Gastroesophageal sphincter (tissue), 4 donors: ENCODE measurements around the gene OGDH. TPM values are rescaled to one million over a fixed set of nuclear protein-coding genes. Genes with fewer than 3 reads are reported as not detected.

Experiments used
- ATAC-seq: fragments of 150-250 bp; one replicate; pipeline ENCODE4 v1.9.1; 2016; ENCODE audit warnings: mild to moderate bottlenecking, moderate library complexity
- H3K27ac ChIP-seq, 4 donors: fragments of 200-600 bp; sonication (generic) in 3 of 4; 1 replicate in 3 of 4; 2 replicates in 1 of 4; pipeline ENCODE4 v1.5.1; 2016 to 2019
- H3K27me3 ChIP-seq: fragments of 200-600 bp; sonication (generic); one replicate; pipeline ENCODE4 v1.5.1; 2019
- H3K36me3 ChIP-seq, 2 donors: fragments of 200-600 bp; sonication (generic); one replicate each; pipeline ENCODE4 v1.5.1; 2019; ENCODE audit warnings: control low read depth in 1 of 2
- H3K4me1 ChIP-seq, 3 donors: fragments of 200-600 bp; sonication (generic); 1 replicate in 2 of 3; 2 replicates in 1 of 3; pipeline ENCODE4 v1.5.1; 2016 to 2019; ENCODE audit warnings: control low read depth in 2 of 3
- H3K4me3 ChIP-seq, 2 donors: fragments of 200-600 bp; sonication (generic); one replicate each; pipeline ENCODE4 v1.5.1; 2019; ENCODE audit warnings: mild to moderate bottlenecking in 1 of 2, moderate library complexity in 1 of 2
- H3K9me3 ChIP-seq, 3 donors: fragments of 200-600 bp; sonication (generic); one replicate each; pipeline ENCODE4 v1.5.1; 2017 to 2019; ENCODE audit warnings: control low read depth in 2 of 3
- CTCF ChIP-seq, 4 experiments: fragments of 200-600 bp in 2 of 4; fragments of 450-650 bp in 2 of 4; sonication (generic) in 1 of 4; IDR thresholded peaks; one replicate each; pipeline ENCODE4 v1.5.1; 2017 to 2019; ENCODE audit warnings: antibody characterized with exemption in 4 of 4, mild to moderate bottlenecking in 2 of 4, moderate library complexity in 2 of 4
- EP300 ChIP-seq: sonication (generic); formaldehyde crosslinking; IDR thresholded peaks from one replicate; pipeline ENCODE4 v1.6.1; 2017; ENCODE audit warnings: antibody characterized with exemption, mild to moderate bottlenecking
- POLR2A ChIP-seq, 2 donors: fragments of 450-650 bp; IDR thresholded peaks; one replicate each; pipeline ENCODE4 v1.6.1; 2017; ENCODE audit warnings: antibody characterized with exemption in 2 of 2, mild to moderate bottlenecking in 2 of 2, moderate library complexity in 1 of 2
- POLR2AphosphoS5 ChIP-seq: sonication (generic); formaldehyde crosslinking; IDR thresholded peaks from one replicate; pipeline ENCODE4 v1.6.1; 2017; ENCODE audit warnings: antibody characterized with exemption
- WGBS, 2 donors: methylation state at CpG; one replicate each; pipeline ENCODE4 v1.1.5; 2018; ENCODE audit warnings: low coverage in 1 of 2; 5-methylcytosine and 5-hydroxymethylcytosine counted together
- total RNA-seq, 4 donors: library from RNA; depleted of rRNA; stranded (reverse); fragments of >200 nt; gene quantifications; one replicate each; pipeline ENCODE4 v1.1.0, GENCODE V29; 2016

Gene OGDH
- total RNA-seq, 4 donors from 2014 or later = 112 to 222 (median 137) TPM

DNA sequence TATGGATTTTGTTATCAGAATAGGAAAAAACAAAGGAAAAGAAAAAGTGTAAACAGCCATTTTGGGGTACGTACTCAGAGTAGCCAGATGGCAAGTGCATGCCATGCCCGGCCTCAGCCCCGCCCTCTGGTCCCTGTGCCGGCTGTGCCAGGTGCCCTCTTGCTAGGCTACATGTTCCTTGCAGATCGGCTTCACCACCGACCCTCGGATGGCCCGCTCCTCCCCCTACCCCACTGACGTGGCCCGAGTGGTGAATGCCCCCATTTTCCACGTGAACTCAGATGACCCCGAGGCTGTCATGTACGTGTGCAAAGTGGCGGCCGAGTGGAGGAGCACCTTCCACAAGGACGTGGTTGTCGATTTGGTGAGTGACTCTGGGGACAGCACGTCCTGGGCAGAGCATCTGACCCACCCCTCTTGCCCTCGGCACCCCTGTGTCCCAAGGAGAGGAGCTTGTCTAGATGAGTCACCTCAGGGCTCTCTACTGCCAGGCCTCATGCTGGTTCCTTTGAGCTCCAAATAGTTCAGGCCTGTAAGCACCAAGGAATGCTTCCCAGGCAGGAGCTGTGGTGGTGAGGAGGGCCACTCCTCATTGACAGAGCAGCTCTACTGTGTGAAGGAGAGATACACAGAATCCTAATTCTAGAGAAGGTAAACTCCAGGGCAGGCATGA lies 87.3 kb downstream of the OGDH start:
- H3K9me3 ChIP-seq = no peaks in the 10 kb centered on the region
- H3K27ac ChIP-seq = no peak overlapping the region
- peak; percentile 13 for ATAC-seq
- no peaks in the 10 kb centered on the region for H3K4me1 ChIP-seq
- no peak overlapping the region for H3K4me3 ChIP-seq
- peaks cover 0 to 90% of the 10 kb centered on the region in 2 donors for H3K36me3 ChIP-seq
- TF ChIP-seq POLR2A (IDR thresholded peaks at IDR 0.05) (no peak), POLR2AphosphoS5 (no peak), EP300 (no peak), CTCF (IDR thresholded peaks at IDR 0.05) (no peak)
- no peaks in the 10 kb centered on the region for H3K27me3 ChIP-seq
- 70 to 88% methylated on average over 4 to 9 of the region's 19 CpGs for WGBS, 2 donors

- Histone ChIP-seq H3K27me3 (no peaks in the 10 kb centered on the region), H3K36me3 (peaks cover 0 to 94% of the 10 kb centered on the region in 2 donors), H3K27ac (no peak overlapping the region), H3K4me1 (no peaks in the 10 kb centered on the region), H3K9me3 (no peaks in the 10 kb centered on the region), H3K4me3 (no peak overlapping the region)
- 94 to 95% methylated on average over 5 to 11 of the region's 14 CpGs for WGBS, 2 donors
- ATAC-seq = no peak
- TF ChIP-seq POLR2AphosphoS5 (no peak), CTCF (IDR thresholded peaks at IDR 0.05) (no peak), EP300 (no peak), POLR2A (IDR thresholded peaks at IDR 0.05) (no peak)
Measured at GRCh38 chr7:44694326-44694725, 87.9 kb downstream of the OGDH start.

GRCh38 chr7:44694766-44695165 lies 88.3 kb downstream of the OGDH start:
- no peak overlapping the region for H3K4me3 ChIP-seq
- 100% methylated on average over 1 of the region's 2 CpGs; no CpG with 5 or more reads in 1 of the 2 donors for WGBS, 2 donors
- no peak for ATAC-seq
- TF ChIP-seq EP300 (no peak), POLR2A (IDR thresholded peaks at IDR 0.05) (no peak), CTCF (IDR thresholded peaks at IDR 0.05) (no peak), POLR2AphosphoS5 (no peak)
- no peaks in the 10 kb centered on the region for H3K9me3 ChIP-seq
- H3K36me3 ChIP-seq = peaks cover 0 to 98% of the 10 kb centered on the region in 2 donors
- H3K27ac ChIP-seq = no peak overlapping the region
- H3K27me3 ChIP-seq = no peaks in the 10 kb centered on the region
- H3K4me1 ChIP-seq = no peaks in the 10 kb centered on the region

- Histone ChIP-seq H3K27ac (no peak overlapping the region), H3K4me3 (no peak overlapping the region), H3K27me3 (no peaks in the 10 kb centered on the region), H3K36me3 (peaks cover 0 to 98% of the 10 kb centered on the region in 2 donors), H3K4me1 (no peaks in the 10 kb centered on the region), H3K9me3 (no peaks in the 10 kb centered on the region)
- TF ChIP-seq POLR2A (IDR thresholded peaks at IDR 0.05) (no peak), EP300 (no peak), POLR2AphosphoS5 (no peak), CTCF (IDR thresholded peaks at IDR 0.05) (no peak)
- no peak for ATAC-seq
- WGBS, 2 donors = 73 to 100% methylated on average over 5 of the region's 5 CpGs
Measured at GRCh38 chr7:44695756-44696155, 89.3 kb downstream of the OGDH start.

- Histone ChIP-seq H3K4me1 (no peaks in the 10 kb centered on the region), H3K9me3 (no peaks in the 10 kb centered on the region), H3K36me3 (peaks cover 0 to 98% of the 10 kb centered on the region in 2 donors), H3K27ac (no peak overlapping the region), H3K4me3 (no peak overlapping the region), H3K27me3 (no peaks in the 10 kb centered on the region)
- TF ChIP-seq EP300 (no peak), CTCF (IDR thresholded peaks at IDR 0.05) (no peak), POLR2AphosphoS5 (no peak), POLR2A (IDR thresholded peaks at IDR 0.05) (no peak)
- WGBS, 2 donors = 80% methylated on average over 1 of the region's 15 CpGs; no CpG with 5 or more reads in 1 of the 2 donors
- ATAC-seq = no peak
Measured at GRCh38 chr7:44696728-44697127, 90.3 kb downstream of the OGDH start.
